Breast epithelium (tissue), 4 donors: ENCODE results near the gene CTNNA2. TPM values are rescaled to one million over a fixed set of nuclear protein-coding genes. Genes with fewer than 3 reads are reported as not detected.

Experiments used
- DNase-seq, 2 donors: peaks; one replicate each; pipeline ENCODE4 v3.0.0-alpha.2; 2019; ENCODE audit warnings: low spot score in 2 of 2
- H3K27ac ChIP-seq, 2 donors: fragments of 200-600 bp; sonication (generic) in 1 of 2; one replicate each; pipeline ENCODE4 v1.5.1; 2016 to 2019; ENCODE audit warnings: mild to moderate bottlenecking in 1 of 2
- H3K27me3 ChIP-seq, 2 donors: fragments of 200-600 bp; sonication (generic) in 1 of 2; one replicate each; pipeline versions ENCODE4 v1.5.1 to v1.6.0; 2017 to 2019; ENCODE audit warnings: control low read depth in 1 of 2, mild to moderate bottlenecking in 1 of 2
- H3K36me3 ChIP-seq: fragments of 200-600 bp; one replicate; pipeline ENCODE4 v1.5.1; 2019
- H3K4me1 ChIP-seq, 2 donors: fragments of 200-600 bp; sonication (generic); one replicate each; pipeline ENCODE4 v1.5.1; 2016 to 2019; ENCODE audit warnings: control low read depth in 1 of 2
- H3K4me3 ChIP-seq, 3 donors: fragments of 200-600 bp; sonication (generic); 1 replicate in 2 of 3; 2 replicates in 1 of 3; pipeline ENCODE4 v1.5.1; 2016 to 2019; ENCODE audit warnings: mild to moderate bottlenecking in 3 of 3, moderate library complexity in 2 of 3
- H3K9me3 ChIP-seq, 2 donors: fragments of 200-600 bp; sonication (generic) in 1 of 2; one replicate each; pipeline ENCODE4 v1.5.1; 2016 to 2019; ENCODE audit warnings: control low read depth in 1 of 2
- CTCF ChIP-seq, 3 donors: fragments of 450-650 bp; IDR thresholded peaks; one replicate each; pipeline ENCODE4 v1.5.1; 2016 to 2017; ENCODE audit warnings: antibody characterized with exemption in 3 of 3, mild to moderate bottlenecking in 3 of 3, moderate library complexity in 3 of 3
- POLR2A ChIP-seq: fragments of 450-650 bp; IDR thresholded peaks from one replicate; pipeline ENCODE4 v1.6.1; 2016; ENCODE audit warnings: antibody characterized with exemption, mild to moderate bottlenecking, moderate library complexity
- POLR2AphosphoS5 ChIP-seq, 3 donors: sonication (generic); formaldehyde crosslinking; IDR thresholded peaks; one replicate each; pipeline ENCODE4 v1.6.1; 2017; ENCODE audit warnings: antibody characterized with exemption in 3 of 3
- intact Hi-C: fragments of 100-400 bp; cut with DNase I; formaldehyde crosslinking; loops from one replicate; pipeline ENCODE4 v1.15.1; 2023; ENCODE audit warnings: low total_unique reads
- total RNA-seq, 3 donors: library from RNA; depleted of rRNA; stranded (reverse); fragments of >200 nt; gene quantifications; one replicate each; pipeline ENCODE4 v1.1.0, GENCODE V29; 2016

The CTNNA2 gene
- total RNA-seq, 3 donors from 2014 or later, result 0.16 TPM; not detected in 2

GRCh38 chr2:80517316-80517715 lies 1004.5 kb downstream of the CTNNA2 start:
- Histone ChIP-seq H3K4me1 (no peaks in the 10 kb centered on the region), H3K36me3 (no peaks in the 10 kb centered on the region), H3K27me3 (no peaks in the 10 kb centered on the region), H3K9me3 (no peaks in the 10 kb centered on the region), H3K27ac (no peak overlapping the region), H3K4me3 (no peak overlapping the region)
- no peak for DNase-seq
- TF ChIP-seq POLR2A, result no peak
- TF ChIP-seq POLR2AphosphoS5 (IDR thresholded peaks at IDR 0.05), result no peak
- TF ChIP-seq CTCF (IDR thresholded peaks at IDR 0.05), result no peak
- intact Hi-C loops, result no loop called here

GRCh38 chr2:80519121-80519643 lies 1006.3 kb downstream of the CTNNA2 start:
- DNase-seq, result no peak
- intact Hi-C loops, result no loop called here

GRCh38 chr2:80519699-80520291 lies 1006.9 kb downstream of the CTNNA2 start:
- DNase-seq, result no peak
- H3K27ac ChIP-seq, result no peak overlapping the region
- no peaks in the 10 kb centered on the region for H3K36me3 ChIP-seq
- TF ChIP-seq CTCF (IDR thresholded peaks at IDR 0.05), result no peak
- no peaks in the 10 kb centered on the region for H3K27me3 ChIP-seq
- intact Hi-C loops, result no loop called here
- H3K9me3 ChIP-seq, result no peaks in the 10 kb centered on the region
- H3K4me1 ChIP-seq, result no peaks in the 10 kb centered on the region
- H3K4me3 ChIP-seq, result no peak overlapping the region

More at GRCh38 chr2:80519121-80519643, 1006.3 kb downstream of the CTNNA2 start:
- Histone ChIP-seq H3K36me3 (no peaks in the 10 kb centered on the region), H3K4me1 (no peaks in the 10 kb centered on the region), H3K9me3 (no peaks in the 10 kb centered on the region), H3K27ac (no peak overlapping the region), H3K27me3 (no peaks in the 10 kb centered on the region), H3K4me3 (no peak overlapping the region)
- TF ChIP-seq CTCF (IDR thresholded peaks at IDR 0.05) (no peak), POLR2AphosphoS5 (IDR thresholded peaks at IDR 0.05) (no peak), POLR2A (no peak)

GRCh38 chr2:80525152-80525551 lies 1012.3 kb downstream of the CTNNA2 start:
- no peak for DNase-seq
- TF ChIP-seq CTCF (IDR thresholded peaks at IDR 0.05) (no peak), POLR2AphosphoS5 (IDR thresholded peaks at IDR 0.05) (no peak)
- intact Hi-C loops, result no loop called here

GRCh38 chr2:80527119-80527518 lies 1014.3 kb downstream of the CTNNA2 start:
- intact Hi-C loops, result no loop called here
- Histone ChIP-seq H3K27me3 (no peaks in the 10 kb centered on the region), H3K36me3 (no peaks in the 10 kb centered on the region), H3K9me3 (no peaks in the 10 kb centered on the region), H3K4me1 (no peaks in the 10 kb centered on the region), H3K4me3 (no peak overlapping the region), H3K27ac (no peak overlapping the region)
- no peak for TF ChIP-seq CTCF (IDR thresholded peaks at IDR 0.05)
- TF ChIP-seq POLR2AphosphoS5 (IDR thresholded peaks at IDR 0.05), result no peak
- no peak for TF ChIP-seq POLR2A
- no peak for DNase-seq

More at GRCh38 chr2:80525152-80525551, 1012.3 kb downstream of the CTNNA2 start:
- H3K27ac ChIP-seq, result no peak overlapping the region
- H3K36me3 ChIP-seq, result no peaks in the 10 kb centered on the region
- H3K27me3 ChIP-seq, result no peaks in the 10 kb centered on the region
- H3K9me3 ChIP-seq, result no peaks in the 10 kb centered on the region
- no peak overlapping the region for H3K4me3 ChIP-seq
- no peaks in the 10 kb centered on the region for H3K4me1 ChIP-seq
